ENCODE results near the gene LYZL1. TPM values are rescaled to one million over a fixed set of nuclear protein-coding genes. Genes with fewer than 3 reads are reported as not detected.

The LYZL1 gene
- polyA plus RNA-seq, 1 experiment: not detected

DNA sequence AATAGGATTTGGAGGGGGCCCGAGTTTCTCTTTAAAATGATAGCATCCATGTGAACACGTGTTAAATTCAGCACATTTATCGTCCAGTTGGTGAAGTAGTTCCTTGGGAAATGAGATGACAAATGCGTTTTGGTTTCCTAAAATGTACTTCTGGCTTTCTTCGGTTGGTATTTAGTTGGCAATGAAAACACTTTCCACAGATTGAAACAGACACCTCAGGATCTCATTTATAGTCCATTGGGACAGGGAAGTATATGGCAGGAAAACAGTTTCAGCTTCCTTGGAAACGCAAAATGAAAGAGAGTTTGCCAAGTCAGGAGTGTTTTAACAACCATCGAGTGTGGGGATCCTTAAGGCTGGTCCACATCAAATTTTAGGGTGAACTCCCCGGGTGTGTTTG, 19.4 kb upstream of the LYZL1 start:
- DNase-seq (ENCODE audit: low read depth): no peak
- CTCF ChIA-PET: no interaction called here
- POLR2A ChIA-PET: no interaction called here
- Histone ChIP-seq H3K4me3 (ENCODE audit: low read depth, low read length) (no peak overlapping the region), H3K27me3 (ENCODE audit: control insufficient read depth, insufficient read depth, low read length) (peaks cover 8% of the 10 kb centered on the region), H3K36me3 (ENCODE audit: control insufficient read depth, insufficient read depth, low read length) (no peaks in the 10 kb centered on the region)
- TF ChIP-seq, protein P1, sequence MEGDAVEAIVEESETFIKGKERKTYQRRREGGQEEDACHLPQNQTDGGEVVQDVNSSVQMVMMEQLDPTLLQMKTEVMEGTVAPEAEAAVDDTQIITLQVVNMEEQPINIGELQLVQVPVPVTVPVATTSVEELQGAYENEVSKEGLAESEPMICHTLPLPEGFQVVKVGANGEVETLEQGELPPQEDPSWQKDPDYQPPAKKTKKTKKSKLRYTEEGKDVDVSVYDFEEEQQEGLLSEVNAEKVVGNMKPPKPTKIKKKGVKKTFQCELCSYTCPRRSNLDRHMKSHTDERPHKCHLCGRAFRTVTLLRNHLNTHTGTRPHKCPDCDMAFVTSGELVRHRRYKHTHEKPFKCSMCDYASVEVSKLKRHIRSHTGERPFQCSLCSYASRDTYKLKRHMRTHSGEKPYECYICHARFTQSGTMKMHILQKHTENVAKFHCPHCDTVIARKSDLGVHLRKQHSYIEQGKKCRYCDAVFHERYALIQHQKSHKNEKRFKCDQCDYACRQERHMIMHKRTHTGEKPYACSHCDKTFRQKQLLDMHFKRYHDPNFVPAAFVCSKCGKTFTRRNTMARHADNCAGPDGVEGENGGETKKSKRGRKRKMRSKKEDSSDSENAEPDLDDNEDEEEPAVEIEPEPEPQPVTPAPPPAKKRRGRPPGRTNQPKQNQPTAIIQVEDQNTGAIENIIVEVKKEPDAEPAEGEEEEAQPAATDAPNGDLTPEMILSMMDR (IDR thresholded peaks at IDR 0.05; ENCODE audit: insufficient read depth, low read depth, low read length): no peak

DNA sequence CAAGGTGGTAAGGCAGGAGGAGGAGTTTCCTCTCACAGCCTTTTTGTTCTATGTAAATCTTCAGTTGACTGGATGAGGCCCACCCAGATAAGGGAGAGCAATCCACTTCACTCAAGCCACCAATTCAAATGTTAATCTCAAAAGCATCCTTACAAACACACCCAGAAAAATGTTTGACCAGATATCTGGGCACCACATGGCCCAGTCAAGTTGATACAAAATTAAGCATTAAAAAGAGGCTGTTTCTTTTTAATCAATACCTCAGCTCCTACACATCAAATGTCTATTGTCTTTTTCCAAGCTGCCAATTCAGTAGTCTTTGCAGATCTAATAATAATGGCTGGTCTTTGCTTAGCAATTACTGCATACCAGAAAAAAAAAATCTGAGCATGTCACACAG, 18.0 kb upstream of the LYZL1 start:
- ChIA-PET POLR2A (no interaction called here), CTCF (interaction anchor here (1.2 kb wide), 1 partner anchor 585 kb away, joined by 3 read pairs; no protein-coding TSS in a partner anchor)
- TF ChIP-seq, protein P1 (IDR thresholded peaks at IDR 0.05; ENCODE audit: insufficient read depth, low read depth, low read length): no peak
- no peak for DNase-seq (ENCODE audit: low read depth)
- Histone ChIP-seq H3K4me3 (ENCODE audit: low read depth, low read length) (no peak overlapping the region), H3K36me3 (ENCODE audit: control insufficient read depth, insufficient read depth, low read length) (no peaks in the 10 kb centered on the region), H3K27me3 (ENCODE audit: control insufficient read depth, insufficient read depth, low read length) (peaks cover 8% of the 10 kb centered on the region)

DNA sequence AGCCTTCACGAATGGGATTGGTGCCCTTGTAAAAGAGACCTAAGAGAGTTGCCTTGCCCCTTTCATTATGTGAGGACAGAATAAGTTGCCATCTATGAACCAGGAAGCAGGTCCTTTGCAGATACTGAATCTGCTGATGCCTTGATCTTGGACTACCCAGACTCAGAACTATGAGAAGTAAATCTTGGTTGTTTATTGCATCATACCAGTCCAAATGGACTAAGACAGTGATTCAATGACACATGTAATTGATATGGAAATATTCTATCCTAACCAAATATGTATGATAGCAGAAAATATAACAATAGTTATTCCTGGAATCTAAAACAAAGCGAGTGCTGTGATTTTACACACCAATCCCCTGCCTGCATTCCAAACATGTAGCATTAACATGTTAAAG, 17.0 kb upstream of the LYZL1 start:
- DNase-seq (ENCODE audit: low read depth): no peak
- no peak overlapping the region for H3K4me3 ChIP-seq (ENCODE audit: low read depth, low read length)
- H3K36me3 ChIP-seq (ENCODE audit: control insufficient read depth, insufficient read depth, low read length): no peaks in the 10 kb centered on the region
- TF ChIP-seq, protein P1 (IDR thresholded peaks at IDR 0.05; ENCODE audit: insufficient read depth, low read depth, low read length): no peak
- POLR2A ChIA-PET: no interaction called here
- CTCF ChIA-PET: no interaction called here
- H3K27me3 ChIP-seq (ENCODE audit: control insufficient read depth, insufficient read depth, low read length): peaks cover 8% of the 10 kb centered on the region

DNA sequence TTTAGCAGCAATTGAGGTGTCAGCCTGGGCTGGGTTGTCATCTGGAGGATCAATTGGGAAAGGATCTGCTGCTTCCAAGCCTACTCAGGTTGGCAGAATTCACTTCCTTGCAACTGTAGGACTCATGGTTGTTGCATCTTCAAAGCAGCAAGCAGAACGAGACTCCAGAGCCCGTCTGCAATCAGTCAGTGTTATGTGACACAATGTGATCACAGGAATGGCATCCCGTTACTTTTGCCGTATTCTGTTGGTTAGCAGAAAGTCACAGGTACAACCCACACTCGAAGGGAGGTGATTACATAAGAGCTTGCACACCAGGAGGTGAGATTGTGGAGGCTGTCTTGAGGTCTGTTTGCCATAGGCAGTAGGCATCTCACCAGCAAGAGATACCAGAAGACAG, 15.4 kb upstream of the LYZL1 start:
- DNase-seq (ENCODE audit: low read depth): no peak
- CTCF ChIA-PET: interaction anchor here (0.9 kb wide), 1 partner anchor 11 kb away, joined by 3 read pairs; no protein-coding TSS in a partner anchor
- no peak overlapping the region for H3K4me3 ChIP-seq (ENCODE audit: low read depth, low read length)
- TF ChIP-seq, protein P1 (IDR thresholded peaks at IDR 0.05; ENCODE audit: insufficient read depth, low read depth, low read length): no peak
- H3K36me3 ChIP-seq (ENCODE audit: control insufficient read depth, insufficient read depth, low read length): no peaks in the 10 kb centered on the region
- POLR2A ChIA-PET: no interaction called here
- H3K27me3 ChIP-seq (ENCODE audit: control insufficient read depth, insufficient read depth, low read length): peaks cover 12% of the 10 kb centered on the region

DNA sequence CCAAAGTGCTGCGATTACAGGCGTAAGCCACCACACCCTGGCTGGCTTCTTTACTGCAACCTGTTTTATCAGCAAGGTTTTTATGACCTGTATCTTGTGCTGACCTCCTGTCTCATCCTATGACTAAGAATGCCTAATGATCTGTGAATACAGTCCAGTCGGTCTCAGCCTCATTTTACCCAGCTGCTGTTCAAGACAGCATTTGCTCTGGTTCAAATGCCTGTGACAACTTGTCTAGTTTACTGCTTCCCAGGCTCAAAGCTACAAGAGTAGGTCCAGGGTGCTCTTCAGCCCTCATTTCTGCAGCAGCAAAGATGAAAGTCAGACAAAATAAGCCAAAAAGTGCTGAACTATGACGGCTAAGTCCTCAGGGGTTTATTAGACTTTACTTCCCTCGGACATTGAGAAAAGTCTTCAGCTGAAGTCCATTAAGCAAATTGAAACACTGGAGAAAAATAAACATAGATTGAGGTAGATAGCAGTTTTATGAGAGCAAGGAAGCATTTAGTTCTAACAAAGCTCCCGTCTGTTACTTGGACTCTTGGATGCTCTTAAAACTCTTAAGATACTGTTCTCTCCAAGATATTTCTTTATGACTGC, 12.5 kb upstream of the LYZL1 start:
- ChIA-PET POLR2A (no interaction called here), CTCF (no interaction called here)

More for the DNA sequence above, 12.5 kb upstream of the LYZL1 start:
- Histone ChIP-seq H3K4me3 (ENCODE audit: low read depth, low read length) (no peak overlapping the region), H3K36me3 (ENCODE audit: control insufficient read depth, insufficient read depth, low read length) (no peaks in the 10 kb centered on the region), H3K27me3 (ENCODE audit: control insufficient read depth, insufficient read depth, low read length) (peaks cover 19% of the 10 kb centered on the region)
- peak; percentile 41 for DNase-seq (ENCODE audit: low read depth)
- TF ChIP-seq, protein P1 (IDR thresholded peaks at IDR 0.05; ENCODE audit: insufficient read depth, low read depth, low read length): no peak

All from BJ (cell line).